ENCODE results near the gene PKN1.
"Not testable (repeated sequence)": the region's sequence is repeated elsewhere in the genome, so short reads cannot be mapped to it uniquely, and the experiment has no call there.

The PKN1 gene

GRCh38 chr19:14487370-14488125, 54.4 kb downstream of the PKN1 start:
- DNase-seq (ENCODE audit: low read depth in 2 of 2), result no peak

GRCh38 chr19:14492756-14493337, 59.7 kb downstream of the PKN1 start:
- no peak for DNase-seq (ENCODE audit: low read depth in 2 of 2)

- no peak for DNase-seq (ENCODE audit: low read depth in 2 of 2)
Observed at GRCh38 chr19:14494411-14494810, 61.3 kb downstream of the PKN1 start.

DNA sequence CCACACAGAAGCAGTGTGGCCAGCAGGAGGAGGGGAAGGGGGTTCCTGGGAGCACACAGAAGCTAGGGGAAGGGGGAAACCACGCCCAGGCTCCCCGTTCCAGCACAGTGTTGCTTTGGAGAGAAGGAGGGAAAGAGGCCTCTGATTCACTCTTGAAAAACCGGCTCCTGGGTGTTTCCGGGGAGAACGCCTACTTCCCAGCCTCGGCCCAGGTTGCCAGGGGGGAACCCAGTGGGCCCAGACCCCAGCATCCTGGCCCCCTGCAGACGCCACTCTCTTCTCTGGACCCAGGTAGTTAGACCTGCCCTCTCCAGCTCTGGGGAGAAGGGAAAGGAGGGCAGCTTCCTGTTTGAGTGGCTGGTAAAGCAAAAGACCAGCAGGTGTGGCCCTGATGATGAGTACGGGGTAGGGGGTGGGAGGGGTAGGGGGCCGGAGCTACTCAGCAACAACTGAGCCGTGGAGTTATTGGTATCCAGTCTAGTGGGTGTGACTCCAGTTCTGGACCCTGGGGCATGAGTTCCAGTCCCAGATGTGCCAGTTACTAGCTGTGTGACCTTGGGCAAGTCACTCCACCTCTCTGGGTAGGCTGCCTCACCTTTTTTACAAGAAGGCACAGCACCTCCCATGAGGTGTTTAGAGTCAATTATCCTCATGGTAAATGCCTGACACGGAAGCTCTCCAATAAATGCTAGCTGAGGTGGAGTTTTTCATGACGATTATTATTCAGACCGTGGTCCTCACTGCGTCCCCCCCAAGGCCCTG, 62.0 kb downstream of the PKN1 start:
- DNase-seq (ENCODE audit: low read depth in 2 of 2), result no peak

- DNase-seq (ENCODE audit: low read depth in 2 of 2), result no peak
Observed at GRCh38 chr19:14495672-14496028, 62.5 kb downstream of the PKN1 start.

DNA sequence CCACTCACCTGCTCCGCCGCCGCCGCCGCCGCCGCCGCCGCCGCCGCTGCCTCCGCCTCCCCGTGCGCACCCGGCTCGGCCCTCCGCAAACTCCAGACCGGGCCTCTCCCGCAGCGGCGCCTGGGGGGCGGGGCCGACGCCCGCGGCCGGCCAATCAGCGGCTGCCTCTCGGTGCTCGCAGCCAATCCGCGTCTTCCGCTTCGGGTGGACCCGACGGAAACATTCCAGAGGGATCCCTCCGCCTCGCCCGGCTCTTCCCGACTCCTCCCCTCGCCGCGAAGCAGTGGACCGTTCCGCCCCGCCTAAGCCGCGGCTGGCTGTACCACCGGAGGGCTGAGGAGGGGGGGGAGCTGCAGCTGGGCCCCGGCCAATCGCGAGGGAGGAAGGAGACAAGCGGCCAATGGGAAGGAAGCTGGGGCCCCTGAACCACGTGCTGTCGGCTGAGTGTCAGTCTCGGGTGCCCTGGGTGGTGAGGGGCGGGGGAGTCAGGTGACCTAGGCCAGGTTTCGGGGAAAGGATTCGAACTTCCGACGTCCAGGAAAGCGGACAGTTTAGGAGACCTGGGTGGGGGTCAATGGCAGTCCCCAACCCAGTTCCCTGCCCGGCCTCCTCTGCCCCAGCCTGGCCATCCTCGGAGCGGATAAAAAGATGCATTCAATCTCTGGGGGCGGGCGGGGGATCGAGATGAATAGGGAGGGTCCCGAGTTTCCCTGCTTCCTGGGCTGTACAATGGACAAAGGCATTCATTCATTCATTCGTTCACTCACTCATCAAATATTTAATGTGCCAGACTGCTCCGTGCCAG, 63.1 kb downstream of the PKN1 start, which contains the start of gene GIPC1:
Gene GIPC1, minus strand, starts transcription at position 99 of the 805 bp plus-strand sequence. CDS start 13,151 bp downstream, outside the sequence.
- DNase-seq (ENCODE audit: low read depth in 2 of 2), result peak; percentile 54 to 71

DNA sequence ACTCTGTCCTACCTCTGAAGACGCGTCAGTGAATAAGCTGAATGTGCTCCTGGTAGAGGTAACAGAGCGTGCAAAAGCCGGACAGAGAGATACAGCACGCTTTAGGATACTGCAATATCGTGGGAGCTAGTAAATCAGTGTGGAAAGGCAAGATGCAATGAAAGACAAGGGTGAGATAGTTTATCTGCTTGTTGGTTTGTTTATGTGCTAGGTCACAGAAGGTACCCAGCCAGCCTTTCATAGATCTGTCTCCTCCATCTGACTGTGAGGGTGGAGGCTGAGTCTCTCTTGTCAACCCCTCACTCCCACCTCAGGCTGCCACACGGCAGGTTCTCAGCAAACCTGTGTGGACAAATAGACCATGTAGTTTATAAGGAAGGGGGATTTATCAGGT, 63.7 kb downstream of the PKN1 start:
- no peak for DNase-seq (ENCODE audit: low read depth in 2 of 2)

GRCh38 chr19:14497228-14497921, 64.3 kb downstream of the PKN1 start:
- no peak for DNase-seq (ENCODE audit: low read depth in 2 of 2)

GRCh38 chr19:14502334-14503092, 69.4 kb downstream of the PKN1 start:
- no peak for DNase-seq (ENCODE audit: low read depth in 2 of 2)

GRCh38 chr19:14503285-14503684, 70.2 kb downstream of the PKN1 start:
- DNase-seq (ENCODE audit: low read depth in 2 of 2), result no peak

- not testable (repeated sequence) for DNase-seq (ENCODE audit: low read depth in 2 of 2)
Observed at GRCh38 chr19:14504575-14504974, 71.5 kb downstream of the PKN1 start.

DNA sequence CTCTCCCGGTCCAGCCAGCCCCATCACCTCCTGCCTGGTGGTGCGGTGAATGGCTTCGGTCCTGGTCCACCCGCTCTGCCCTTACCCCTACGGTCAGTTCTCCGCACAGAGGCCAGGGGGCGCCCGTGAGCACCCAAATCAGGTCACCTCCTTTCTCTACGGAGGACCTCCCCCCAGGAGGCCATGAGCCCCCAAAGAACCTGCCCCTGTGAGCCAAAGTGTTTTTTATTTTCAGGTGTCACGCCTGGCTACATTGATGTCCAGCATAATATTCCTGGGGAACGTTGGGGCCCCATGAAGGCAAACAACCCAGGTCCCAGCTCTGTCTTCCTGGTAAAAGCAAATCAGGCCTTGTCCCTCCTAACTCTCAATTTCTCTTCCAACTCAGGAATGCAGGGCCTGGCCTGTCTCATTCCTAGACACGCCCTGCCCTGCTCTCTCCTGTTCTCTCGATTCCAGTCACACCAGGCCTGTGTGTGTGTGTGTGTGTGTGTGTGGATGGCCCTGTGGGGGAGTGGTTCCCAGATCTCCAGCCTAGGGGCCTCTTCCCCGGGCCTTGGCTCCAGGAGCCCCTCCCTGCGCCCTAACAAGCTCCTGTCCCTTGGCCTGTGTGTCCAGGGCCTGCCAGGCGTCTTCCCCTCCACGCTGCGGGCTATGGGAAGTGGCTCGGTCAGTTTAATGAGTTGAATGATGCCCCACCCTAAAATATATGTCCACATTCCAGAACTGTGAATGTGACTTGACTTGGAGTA, 72.6 kb downstream of the PKN1 start:
- peak in 1 of 2 donors; percentile 60 for DNase-seq (ENCODE audit: low read depth in 2 of 2)

DNA sequence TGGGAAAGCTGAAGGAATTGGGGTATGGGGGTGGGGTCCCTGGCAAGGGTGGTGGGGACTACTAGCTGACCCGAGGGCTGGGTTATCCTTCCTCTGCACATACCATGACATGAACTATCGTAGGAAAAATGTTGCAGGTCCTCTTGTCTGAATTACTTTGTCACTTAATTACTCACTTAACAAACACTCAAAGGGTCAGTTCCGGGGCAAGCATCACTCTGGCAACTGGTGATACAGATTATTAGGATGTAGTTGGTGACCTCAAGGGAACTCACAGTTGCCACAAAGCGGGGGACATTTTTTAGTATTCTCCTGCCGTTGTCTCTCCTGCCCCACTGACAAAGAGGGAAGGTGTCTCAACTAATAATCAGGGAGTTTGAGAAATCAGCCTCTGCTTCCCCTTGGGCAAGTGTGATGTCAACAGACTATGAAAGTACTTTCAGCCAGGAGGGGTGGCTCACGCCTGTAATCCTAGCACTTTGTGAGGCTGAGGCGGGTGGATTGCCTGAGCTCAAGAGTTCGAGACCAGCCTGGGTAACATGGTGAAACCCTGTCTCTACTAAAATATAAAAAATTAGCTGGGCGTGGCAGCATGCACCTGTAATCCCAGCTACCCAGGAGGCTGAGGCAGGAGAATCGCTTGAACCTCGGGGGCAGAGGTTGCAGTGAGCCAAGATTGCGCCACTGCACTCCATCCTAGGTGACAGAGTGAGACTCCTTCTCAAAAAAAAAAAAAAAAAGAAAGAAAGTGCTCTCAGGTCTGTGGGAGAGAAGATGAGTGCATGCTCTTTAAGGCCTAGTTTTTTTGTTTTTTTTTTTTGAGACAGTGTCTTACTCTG, 74.8 kb downstream of the PKN1 start:
- DNase-seq (ENCODE audit: low read depth in 2 of 2), result no peak

DNA sequence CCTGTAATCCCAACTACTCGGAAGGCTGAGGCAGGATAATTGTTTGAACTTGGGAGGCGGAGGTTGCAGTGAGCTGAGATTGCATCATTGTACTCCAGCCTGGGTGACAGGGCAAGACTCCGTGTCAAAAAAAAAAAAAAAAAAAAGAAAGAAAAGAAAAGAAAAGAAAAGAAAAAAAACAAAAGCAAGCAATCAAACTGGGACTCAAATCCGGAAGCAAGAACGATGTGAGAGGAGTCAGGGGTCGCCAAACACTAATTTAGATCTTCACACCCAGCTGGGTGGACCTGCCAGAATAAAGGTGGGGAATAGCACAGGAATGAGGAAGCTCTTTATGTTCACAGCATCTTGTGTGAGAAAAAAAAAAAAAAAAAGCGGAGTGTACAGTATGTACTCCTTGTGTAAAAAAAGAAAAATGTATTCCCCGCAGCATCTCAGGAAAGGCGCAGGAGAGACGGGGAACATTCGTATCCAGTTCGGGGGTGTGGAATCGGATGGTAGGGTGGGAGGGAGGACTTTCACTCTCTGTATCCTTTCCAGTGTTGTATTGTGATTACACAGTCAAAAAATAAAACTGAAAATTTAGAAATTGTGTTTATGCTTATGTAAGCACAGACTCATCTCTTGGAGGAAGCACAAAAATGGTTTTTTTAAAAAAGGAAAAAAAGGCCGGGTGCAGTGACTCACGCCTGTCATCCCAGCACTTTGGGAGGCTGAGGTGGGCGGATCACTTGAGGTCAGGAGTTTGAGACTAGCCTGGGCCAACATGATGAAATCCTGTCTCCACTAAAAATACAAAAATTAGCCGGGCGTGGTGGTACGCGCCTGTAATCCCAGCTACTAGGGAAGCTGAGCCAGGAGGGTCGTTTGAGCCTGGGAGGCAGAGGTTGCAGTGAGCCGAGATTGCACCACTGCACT, 77.5 kb downstream of the PKN1 start:
- no peak for DNase-seq (ENCODE audit: low read depth in 2 of 2)

DNA sequence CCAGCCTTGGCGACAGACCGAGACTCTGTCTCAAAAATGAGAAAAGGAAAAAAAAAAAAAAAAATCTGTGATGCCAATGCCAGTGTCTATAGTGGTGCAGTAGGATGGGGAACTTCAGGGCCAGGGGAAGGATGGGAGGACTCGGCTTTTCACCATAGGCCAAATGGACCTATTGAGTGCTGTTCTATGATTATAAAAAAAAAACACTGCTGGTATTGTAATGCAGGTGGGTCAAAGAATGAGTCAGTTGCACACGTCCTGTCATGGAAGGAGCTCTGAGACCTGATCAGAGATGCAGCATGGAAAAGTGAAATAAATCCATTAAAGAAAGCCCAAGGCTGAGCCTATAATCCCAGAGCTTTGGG, 78.1 kb downstream of the PKN1 start:
- no peak for DNase-seq (ENCODE audit: low read depth in 2 of 2)

DNA sequence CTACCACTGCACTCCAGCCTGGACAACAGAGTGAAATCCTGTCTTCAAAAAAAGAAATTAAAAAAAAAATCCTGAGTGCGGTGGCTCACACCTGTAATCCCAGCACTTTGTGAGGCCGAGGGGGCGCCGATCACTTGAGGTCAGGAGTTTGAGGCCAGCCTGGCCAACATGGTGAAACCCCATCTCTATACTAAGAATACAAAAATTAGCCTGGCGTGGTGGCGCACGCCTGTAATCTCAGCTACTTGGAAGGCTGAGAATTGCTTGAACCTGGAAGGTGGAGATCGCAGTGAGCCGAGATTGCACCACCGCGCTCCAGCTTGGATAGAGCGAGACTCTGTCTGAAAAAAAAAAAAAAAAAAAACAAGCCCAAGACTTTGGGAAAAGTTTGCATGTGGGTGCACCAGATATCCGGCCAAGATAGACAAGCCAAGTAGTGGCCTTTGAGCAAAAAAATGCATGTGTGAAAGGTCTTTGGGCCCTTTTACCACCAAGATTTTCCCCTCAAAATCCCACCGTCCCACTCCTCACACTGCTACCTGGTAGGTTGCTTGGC, 79.4 kb downstream of the PKN1 start:
- DNase-seq (ENCODE audit: low read depth in 2 of 2), result no peak

DNA sequence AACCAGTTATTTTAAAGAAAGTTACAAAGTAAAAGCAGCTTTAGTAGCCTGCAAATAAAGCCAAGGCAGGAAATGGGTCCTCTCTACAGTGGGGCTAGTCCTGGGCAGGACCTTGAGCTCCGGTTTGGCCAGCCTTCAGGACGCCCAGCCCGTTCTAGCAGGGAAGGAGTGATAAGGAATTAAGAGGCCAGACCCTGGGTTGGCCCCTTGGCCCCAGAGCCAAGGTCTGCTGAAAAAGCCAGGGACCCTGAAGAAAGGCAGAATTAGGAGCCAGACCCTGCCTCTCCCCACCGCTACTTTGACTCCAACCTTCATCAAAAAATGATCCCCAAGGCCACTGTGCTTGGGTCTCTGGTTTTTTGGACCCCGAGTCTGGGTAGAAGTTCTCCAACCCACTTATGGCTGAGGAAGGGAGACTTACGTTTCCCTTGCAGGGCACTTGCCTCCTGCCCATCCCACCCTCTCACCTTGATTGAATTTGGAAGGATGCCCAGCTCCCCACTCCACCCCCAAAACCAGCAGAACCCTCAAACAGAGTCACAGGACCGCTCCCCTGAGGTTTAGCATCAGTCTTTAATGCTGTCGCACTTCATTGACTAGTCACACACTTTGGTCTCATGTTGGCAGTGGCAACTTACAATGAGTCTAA, 81.2 kb downstream of the PKN1 start:
- DNase-seq (ENCODE audit: low read depth in 2 of 2), result no peak

Data from stimulated activated CD4-positive, alpha-beta T cell treated with anti-CD3 and anti-CD28 coated beads, Interleukin-1b, Interleukin-23, amount 100 ng/mL, for 1 hour (primary cell).